ENCODE data around the gene NR3C1.

Gene NR3C1

DNA sequence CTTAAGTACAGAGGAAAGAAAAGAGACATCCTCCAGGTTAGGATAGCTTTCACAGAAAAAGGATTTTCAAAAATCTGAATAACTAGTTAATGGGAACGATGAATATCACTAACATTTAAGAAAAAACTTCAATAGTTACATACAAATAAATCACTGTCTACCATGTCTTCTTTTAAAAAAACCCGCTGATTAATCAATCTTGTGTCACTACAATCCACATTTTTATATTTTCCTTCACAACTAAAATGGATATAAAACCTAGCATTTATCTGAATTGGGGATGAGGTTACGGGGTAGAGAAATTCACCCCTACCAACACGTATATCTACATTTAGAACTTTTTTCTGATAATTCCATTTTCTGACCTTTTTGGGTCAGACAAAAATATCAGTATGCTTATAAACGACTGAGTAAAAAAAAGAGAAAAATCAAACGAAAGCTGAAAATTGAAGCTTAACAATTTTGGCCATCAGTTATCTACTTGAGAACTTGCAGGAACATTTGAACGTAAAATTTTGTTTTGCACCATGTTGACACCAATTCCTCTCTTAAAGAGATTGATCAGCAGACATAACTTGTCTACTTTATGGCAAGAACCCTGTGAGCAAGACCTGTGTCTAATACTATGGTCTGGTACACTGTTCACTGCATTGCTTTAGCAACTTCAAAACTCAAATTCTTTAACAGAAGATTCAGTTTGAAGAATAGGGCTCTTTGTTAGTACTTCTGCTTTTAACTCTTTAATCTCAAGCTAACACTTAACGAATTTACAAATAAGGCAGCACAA lies 4.8 kb downstream of the NR3C1 start:
- no peak for DNase-seq (ENCODE audit: low read depth)

DNA sequence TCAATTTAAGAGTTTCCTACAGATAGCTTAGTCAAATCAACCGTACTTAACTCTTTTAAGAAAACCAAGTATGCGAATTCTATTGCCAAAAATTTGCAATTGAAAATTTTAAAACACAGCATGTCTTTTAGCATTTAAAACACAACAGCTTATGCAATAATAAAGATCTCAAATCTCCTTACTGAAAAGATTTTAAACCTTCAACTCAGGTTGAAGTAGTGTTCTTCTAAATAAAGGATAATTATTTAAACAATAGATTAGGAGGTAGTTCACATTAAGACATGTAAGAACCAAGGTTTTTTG lies 5.5 kb downstream of the NR3C1 start:
- DNase-seq (ENCODE audit: low read depth): no peak

DNA sequence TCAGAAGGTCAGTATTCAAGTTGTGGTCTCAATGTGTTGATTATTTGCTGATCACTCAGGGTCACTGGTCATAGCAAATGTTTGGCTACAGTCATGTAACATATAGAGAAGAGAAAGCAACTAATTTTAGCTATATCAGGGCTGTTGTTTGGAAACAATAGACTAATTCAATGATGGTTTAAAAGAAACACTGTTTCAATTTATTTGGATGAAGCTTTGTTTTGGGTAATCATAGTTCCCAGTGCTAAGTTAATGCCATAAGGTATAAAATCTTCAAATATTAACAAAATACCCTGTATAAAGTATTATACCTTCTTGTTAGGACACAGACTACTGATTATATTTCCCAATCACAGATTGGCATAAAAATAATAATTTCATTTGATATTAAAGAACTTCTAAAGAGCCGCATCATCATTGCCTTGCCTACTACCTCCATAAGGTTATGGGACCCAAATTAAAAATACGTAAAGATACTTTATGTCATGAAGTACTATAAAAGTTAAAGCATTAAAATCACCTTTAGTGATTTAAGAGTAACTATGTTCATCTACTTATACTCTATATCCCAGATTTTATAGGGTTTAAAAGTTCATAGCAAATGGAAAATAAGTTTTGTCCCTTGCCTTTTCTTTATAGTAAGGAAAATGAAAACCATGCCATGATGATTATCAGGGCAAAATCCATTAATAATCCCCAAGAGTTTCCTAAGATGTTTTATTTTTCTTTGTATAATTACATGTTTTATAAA lies 6.0 kb downstream of the NR3C1 start:
- DNase-seq (ENCODE audit: low read depth): no peak

GRCh38 chr5:143396353-143396940 lies 7.0 kb downstream of the NR3C1 start:
- no peak for DNase-seq (ENCODE audit: low read depth)

- DNase-seq (ENCODE audit: low read depth): no peak
These were observed 7.7 kb downstream of the NR3C1 start for GRCh38 chr5:143395638-143396352.

DNA sequence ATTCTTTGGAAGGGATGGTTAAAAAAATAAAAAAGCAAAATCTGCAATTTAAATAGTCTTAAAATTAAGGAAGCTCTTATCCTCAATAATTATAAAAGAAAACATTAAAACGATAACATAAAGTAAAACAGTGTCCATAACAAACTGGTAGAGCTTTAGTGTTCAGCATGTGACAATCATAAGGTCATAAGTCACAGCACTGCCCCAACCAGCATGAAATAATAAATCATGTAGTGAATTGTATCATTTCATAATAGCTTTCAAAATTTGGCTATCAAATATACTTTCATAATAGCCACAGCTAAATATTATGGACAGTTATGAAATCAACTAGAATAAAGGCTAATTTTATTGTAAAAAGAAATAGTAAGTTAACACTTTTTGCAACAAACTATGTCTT lies 10.0 kb downstream of the NR3C1 start:
- no peak for DNase-seq (ENCODE audit: low read depth)

DNA sequence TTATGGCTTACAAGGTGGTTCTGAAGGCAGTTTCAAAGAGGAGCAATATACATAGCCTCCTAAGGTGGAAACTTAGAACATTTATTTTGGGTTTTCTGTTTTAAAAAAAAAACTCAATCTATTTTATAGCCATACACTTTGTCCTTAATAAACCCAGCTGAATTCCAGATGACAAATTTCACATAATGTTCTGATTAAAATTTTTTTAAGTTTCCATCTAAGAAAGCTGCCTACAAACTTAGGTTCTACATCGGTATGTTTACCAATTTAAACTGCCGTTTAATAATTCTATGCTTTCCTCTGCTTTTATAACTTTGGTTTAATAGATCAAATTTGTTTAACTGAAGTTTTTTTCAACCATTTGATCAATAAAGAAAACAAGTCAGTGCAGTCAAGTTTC lies 12.5 kb downstream of the NR3C1 start:
- DNase-seq (ENCODE audit: low read depth): no peak

DNA sequence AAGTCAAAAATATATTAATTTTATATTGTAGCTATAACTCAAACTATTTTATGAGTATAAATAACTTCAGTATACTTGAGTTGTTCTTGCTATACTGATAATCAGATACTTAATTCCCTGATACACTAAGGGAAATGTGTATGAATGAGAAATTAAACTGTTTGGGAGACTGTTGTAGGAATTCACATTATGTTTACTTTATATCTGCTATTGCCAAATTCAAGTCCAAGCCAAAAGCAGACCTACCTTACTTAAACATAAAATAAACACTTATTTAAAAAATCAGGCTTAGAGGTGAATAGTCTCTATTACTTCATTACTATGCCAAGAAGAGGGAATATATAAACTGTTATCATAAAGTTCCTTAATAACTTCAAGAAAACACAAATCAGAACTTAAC lies 13.2 kb downstream of the NR3C1 start:
- DNase-seq (ENCODE audit: low read depth): no peak

DNA sequence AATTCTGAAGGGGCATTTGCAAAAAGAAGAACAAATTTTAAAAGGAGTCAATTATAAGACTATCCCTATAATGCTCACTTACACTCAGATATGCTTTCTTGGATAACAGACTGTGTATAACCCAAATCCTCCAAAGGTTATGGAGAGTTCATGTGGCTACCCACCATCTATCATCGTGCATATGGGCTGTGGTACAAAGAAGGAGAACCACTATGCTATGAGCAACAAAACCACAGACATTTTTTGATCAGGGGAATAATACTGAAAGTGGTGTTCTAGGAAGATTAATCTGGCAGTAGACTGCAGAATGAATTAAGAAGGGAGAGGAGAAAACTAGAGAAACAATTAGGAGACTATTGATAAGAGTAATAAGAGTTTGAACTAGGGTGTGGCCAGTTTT lies 16.8 kb downstream of the NR3C1 start:
- no peak for DNase-seq (ENCODE audit: low read depth)

DNA sequence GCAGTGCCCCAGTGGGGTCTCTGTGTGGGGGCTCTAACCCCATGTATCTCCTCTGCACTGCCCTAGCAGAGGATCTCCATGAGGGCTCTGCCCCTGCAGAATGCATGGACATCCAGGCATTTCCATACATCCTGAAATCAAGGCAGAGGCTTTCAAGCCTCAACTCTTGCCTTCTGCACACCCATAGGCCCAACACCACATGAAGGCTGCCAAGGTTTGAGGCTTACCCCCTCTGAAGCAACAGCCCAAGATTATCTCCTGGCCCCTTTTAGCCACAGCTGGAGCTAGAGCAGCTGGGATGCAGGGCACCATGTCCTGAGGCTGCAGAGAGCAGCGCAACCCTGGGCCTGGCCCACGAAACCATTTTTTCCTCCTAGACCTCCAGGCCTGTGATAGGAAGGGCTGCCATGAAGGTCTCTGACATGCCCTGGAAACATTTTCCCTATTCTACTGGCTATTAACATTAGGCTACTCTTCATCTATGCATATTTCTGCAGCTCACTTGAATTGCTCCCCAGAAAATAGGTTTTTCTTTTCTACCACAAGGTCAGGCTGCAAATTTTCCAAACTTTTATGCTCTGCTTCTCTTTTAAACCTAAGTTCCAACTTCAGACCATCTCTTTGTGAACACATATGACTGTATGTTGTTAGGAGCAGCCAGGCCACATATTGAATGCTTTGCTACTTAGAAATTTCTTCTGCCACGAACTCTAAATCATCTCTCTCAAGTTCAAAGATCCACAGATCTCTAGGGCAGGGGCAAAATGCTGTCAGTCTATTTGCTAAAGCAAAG lies 18.4 kb downstream of the NR3C1 start:
- DNase-seq (ENCODE audit: low read depth): no peak

DNA sequence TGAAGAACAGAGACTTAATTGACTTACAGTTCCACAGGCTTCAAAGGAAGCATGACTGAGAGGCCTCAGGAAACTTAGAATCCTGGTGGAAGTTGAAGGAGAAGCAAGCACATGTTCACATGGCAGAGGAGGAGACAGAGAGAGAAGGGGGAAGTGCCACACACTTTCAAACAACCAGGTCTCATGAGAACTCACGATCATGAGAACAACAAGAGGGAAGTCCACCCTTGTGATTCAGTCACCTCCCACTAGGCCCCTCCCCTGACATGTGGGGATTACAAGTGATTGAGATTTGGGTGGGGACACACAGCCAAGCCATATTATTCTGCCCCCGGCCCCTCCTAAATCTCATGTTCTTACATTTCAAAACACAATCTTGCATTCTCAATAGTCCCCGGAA lies 19.5 kb downstream of the NR3C1 start:
- DNase-seq (ENCODE audit: low read depth): no peak

DNA sequence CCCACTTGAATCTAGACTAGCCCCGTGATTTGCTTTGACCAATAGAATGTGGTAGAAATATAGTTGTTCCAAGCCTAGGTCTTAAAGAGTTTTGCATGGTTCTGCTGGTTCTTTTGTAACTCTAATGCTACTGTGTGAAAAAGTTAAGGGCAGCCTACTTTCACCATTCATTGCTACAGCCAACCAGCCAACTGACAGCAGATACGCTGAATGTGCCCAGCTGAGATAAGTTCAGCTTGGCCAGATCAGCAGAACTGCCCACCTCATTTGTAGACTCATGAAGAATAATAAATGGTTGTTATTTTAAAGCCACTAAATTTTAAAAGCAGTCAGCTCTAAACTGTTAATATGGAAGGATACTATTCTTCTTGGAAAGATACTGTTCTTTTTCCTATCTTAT lies 23.9 kb downstream of the NR3C1 start:
- no peak for DNase-seq (ENCODE audit: low read depth)

GRCh38 chr5:143376911-143377813 lies 26.3 kb downstream of the NR3C1 start:
- no peak for DNase-seq (ENCODE audit: low read depth)

GRCh38 chr5:143376195-143376779 lies 27.2 kb downstream of the NR3C1 start:
- DNase-seq (ENCODE audit: low read depth): no peak

DNA sequence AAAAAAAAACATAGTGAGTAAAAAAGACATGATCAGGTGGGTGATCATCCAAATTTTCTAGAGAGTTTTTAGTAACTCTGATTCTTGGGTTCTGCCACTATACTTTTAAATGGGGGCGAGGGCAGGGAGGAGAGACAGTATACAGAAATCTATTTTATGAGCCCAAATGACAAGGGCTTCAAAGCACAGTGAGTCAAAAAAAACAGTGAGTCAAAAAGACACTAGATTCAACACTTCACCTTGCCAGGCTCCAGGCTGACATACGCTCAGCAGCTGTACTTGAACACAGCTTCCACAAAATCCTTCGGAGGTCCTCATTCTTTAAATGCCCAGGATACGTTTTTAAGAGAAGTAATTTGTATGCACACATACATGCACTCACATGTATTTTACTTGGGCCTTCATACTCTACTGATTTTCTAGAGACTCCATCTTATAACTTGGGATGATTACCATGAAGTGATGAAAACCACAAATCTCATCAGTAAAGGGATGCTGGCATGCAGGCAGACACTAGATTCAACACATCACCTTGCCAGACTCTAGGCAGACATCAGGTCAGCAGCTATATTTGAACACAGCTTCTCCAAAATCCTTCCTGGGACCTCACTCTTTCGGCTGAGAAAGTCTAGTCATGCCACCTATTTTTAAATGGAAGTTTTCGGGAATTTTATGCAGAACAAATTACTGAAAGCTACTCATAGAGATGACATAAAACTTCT lies 28.8 kb downstream of the NR3C1 start:
- no peak for DNase-seq (ENCODE audit: low read depth)

DNA sequence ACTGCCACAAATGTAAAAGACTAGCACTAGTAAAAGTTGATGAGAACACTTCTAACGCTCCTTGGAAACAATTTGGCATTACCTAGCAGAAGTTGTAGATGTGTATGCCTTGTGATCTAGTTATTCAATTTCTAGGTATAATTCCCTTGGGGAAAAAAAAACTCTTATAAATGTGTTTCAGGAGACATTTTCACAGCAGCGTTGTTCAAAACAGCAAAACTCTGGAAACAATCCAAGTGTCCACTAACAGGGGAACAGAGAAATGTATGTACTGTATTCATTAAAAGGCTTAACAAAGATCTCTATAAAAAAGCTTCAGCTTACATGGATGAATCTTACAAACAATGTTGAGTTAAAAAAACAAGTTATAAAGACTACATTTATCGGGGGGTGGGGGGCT lies 30.4 kb downstream of the NR3C1 start:
- no peak for DNase-seq (ENCODE audit: low read depth)

DNA sequence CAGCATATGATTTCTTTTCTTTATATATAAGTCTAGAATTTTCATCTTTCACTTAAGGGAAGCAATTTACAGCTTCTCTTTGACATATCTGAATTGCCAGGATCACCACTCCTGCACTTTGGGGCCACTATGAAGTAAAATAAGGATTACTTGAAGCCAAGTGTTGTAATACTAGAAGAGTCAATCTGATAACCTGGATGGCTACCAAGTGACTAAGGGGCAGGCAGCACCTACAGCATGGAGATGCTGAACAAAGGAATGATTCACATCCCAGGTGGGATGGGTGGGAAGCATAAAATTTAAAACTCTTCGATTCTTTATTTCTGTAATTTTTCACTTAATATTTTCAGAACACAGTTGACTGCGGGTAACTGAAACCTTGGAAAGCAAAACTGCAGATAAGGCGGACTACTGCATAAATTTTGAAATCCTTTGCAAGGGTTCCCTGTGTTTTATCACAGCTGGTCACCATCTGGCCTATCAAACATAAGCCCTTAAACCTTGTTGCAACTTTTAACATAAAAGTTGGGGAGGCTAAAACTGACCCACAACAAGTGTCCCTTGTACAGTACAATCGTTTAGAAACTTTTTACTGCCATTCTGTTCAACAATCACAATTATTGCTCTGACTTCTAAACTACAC lies 31.2 kb downstream of the NR3C1 start:
- no peak for DNase-seq (ENCODE audit: low read depth)

DNA sequence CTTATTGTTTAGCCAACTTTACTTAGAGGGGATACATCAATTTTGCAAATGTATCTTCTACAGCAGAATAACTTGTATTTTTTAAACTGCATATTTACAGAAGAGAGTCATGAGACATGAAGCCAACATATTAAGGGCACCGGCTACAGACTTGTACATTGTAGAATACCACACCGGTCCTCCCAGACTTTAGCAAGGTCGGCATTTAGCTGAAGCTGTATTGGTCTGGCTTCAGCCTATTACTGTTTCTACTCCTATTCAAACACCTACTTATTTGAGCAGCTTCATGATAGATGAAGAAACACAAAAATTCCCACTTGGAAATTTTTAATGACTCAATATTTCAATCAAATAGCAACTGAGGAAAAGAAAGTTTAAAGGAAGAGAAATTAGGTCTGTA lies 33.0 kb downstream of the NR3C1 start:
- DNase-seq (ENCODE audit: low read depth): no peak

DNA sequence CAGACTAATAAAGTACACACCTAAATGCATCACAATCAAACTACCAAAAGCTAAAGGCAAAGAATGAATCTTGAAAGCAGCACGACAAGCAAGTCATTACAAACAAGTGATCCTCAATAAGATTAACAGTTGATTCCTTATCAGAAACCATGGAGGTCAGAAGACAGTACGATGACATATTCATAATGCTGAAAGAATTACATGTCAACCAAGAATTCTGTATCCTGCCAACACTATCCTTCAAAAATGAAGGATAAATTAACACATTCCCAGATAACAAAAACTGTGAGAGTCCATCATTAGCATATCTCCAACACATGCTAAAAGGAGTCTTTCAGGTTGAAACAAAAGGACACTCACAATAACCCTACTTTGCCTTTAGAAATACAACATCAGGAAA lies 39.4 kb downstream of the NR3C1 start:
- DNase-seq (ENCODE audit: low read depth): no peak

Measured in activated T-cell treated with anti-CD3 and anti-CD28 coated beads for 24 hours (primary cell).